GM12874 (cell line): ENCODE data around the gene NPSR1.

Experiments
- TF ChIP-seq, protein P1 (sequence below): IDR thresholded peaks from 2 replicates; pipeline ENCODE4 v1.5.1; 2011; ENCODE audit warnings: low read depth, mild to moderate bottlenecking, control low read depth, low read length, moderate library complexity; ENCODE audit not compliant: insufficient read depth

NPSR1 gene

DNA sequence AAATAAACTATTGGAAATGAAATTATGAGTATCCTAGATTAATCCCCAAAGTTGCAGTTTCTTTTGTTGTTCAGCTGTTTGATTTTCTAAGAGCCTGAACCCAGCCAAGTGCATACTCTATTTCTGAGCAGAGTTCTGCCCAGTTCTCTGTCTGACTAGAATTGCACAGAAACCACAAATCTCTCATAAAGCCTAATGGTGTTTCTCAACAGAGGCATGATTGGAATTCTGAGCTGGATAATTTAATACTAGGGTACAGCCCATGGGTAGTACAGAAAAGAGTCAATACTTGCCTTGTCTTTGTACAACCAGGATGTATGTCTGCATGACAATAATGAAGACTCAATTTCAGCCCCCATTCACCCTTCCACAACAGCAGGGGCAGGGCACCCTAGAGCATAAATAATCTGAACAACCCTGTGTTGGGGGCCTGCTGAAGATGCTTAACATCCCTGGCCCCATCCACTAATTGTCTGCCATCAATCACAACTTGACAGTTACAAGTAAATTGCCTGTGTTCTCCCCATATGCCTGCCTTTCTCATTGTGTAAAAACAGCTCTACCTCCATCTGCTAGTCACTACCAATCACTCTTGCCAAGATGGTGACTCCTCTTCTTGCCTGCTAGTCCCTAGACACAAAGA lies 114.4 kb downstream of the NPSR1 start:
- TF ChIP-seq, protein P1, sequence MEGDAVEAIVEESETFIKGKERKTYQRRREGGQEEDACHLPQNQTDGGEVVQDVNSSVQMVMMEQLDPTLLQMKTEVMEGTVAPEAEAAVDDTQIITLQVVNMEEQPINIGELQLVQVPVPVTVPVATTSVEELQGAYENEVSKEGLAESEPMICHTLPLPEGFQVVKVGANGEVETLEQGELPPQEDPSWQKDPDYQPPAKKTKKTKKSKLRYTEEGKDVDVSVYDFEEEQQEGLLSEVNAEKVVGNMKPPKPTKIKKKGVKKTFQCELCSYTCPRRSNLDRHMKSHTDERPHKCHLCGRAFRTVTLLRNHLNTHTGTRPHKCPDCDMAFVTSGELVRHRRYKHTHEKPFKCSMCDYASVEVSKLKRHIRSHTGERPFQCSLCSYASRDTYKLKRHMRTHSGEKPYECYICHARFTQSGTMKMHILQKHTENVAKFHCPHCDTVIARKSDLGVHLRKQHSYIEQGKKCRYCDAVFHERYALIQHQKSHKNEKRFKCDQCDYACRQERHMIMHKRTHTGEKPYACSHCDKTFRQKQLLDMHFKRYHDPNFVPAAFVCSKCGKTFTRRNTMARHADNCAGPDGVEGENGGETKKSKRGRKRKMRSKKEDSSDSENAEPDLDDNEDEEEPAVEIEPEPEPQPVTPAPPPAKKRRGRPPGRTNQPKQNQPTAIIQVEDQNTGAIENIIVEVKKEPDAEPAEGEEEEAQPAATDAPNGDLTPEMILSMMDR, result no peak

DNA sequence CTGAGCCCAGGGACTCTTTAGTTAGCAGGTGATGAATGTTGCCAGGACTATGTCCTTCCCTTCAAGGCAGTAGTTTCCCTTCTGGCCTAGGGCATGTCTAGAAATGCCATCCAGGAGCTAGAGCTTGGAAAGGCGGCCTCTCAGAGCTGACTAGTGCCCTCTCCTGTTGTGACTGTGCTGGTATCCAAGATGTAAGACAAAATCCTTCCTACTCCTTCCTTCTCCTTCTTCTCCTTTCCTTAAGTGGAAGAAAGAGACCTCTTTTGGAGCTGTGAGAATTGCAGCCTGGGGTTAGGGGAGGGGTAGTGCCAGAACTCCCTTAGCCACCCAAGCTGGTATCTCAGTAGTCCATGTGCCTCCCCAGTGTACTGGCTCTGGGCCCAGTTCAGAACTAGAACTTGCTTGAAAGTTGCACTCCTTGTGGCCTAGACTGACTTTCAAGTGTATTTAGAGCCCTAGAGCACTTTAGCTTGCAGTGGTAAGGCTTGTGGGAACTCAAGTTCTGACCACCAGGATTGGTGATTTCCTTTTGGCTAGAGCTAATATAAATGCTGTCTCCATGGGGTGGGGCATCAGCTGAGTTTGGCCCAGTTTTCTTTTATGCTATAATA lies 118.8 kb downstream of the NPSR1 start:
- TF ChIP-seq, protein P1, result no peak

DNA sequence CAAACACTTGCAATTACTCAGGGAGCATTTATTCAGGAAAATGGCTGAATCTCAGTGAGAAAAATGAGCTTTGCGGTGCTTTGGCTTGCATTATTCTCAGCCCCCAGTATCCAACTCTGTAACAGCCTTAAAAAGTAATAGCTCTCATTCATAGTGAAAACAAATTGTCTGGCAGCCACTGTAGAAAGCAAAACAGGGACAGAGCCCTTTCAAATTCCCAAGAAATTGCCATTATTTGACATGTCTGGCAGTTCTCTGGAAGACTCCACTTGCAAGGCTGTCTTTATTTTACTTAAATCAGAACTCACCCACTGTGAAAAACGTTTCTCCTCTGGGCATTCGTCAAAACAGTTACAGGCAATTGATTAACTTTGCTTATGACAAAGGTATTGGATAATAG lies 122.5 kb downstream of the NPSR1 start:
- TF ChIP-seq, protein P1, result no peak

DNA sequence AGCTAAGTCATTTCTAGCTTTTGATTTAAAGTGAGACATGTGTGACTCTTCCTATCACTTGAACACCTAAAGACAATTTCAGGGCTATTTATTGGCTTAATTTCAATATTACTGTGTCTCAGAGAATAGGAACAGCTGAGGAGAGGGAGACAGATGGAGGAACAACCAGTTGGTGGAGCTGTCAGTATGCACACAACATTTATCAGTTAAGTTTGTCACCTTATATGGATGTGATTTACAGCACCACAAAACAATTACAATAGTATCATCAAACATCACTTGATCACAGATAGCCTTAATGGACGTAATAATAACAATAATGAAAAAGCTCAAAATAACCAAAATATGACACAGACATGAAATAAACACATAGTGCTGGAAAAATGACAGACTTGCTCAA lies 129.6 kb downstream of the NPSR1 start:
- TF ChIP-seq, protein P1, result no peak

DNA sequence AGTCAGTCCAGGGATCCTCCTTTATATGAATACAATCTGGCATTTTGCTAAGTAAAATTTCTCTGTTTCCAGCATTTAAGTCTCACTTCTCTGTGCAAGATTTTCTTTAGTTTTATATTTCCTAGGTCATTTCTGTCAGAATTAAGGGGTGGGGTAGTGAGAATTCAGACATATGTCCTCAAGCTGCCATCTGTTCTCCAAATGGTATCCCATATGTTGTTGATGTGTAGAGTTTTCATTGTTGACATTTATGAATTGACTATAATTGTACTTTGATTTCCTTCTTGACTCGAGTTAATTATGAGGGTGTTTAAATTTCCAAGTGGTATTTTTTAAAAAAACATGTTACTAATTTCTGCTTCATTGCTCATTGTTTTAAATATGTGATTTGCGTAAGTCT lies 148.8 kb downstream of the NPSR1 start:
- TF ChIP-seq, protein P1, result no peak

DNA sequence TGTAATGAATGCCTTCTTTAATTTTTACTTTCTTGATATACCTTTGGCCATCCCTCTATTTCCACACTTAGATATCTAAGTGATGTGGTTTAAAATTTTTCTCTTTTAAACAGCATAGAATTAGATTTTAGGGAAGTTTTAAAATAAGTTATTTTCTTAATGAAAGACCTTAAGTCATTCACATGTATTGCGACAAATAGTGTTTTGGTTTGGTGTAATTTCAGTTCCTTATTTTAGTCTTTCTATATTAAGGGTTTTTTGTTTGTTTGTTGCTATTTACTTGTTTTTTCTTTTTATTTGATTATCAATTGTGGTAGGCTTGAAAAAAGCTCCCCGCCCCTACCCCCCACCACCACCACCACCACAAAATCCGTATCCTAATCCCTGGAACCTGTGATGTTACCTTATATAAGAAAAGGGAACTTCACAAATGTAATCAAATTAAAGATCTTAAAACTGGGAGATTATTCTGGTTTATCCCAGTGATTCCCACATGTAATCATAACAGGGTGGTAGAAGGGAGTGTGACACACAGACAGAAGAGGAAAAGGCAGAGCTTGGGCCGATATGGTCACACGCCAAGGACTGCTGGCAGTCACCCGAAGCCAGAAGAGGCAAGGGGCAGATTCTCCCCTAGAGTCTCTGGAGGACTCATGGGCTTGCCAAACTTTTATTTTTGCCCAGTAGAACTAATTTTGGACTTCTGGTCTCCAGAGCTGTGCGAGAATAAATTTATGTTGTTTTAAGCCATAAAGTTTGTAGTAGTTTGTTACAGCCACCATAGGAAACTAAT lies 149.7 kb downstream of the NPSR1 start:
- TF ChIP-seq, protein P1, result no peak

DNA sequence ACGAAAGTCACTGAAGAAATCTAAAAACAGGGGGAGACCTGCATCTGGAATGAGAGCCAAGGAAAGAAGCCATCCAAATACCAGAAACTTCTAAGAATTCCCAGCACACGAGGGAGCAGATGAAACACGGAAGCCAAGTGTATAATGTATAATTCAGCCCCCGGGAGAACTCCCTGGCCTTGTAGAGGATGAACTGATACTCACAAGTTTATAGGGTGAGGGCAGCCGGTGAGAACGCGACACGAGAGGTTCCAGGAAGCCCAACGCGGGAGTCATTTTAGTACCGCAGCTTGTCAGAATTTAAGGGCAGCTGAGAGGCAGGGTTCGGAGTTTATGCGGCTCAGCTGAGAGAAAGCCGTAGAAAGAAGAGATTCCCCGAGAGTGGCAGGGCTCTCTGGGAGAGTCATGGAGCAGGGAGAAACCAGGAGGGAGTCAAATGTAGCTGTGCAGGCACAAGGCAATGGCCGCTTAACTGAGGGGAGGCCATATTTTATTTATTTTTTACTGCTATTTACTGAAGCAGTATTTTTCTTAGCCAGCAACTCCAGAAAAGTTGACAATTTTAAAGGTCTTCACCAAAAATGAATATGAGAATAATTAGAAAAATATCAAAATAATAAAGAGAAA lies 164.0 kb downstream of the NPSR1 start:
- TF ChIP-seq, protein P1, result no peak
